ENCODE data around the gene DDX42. TPM values are rescaled to one million over a fixed set of nuclear protein-coding genes. Genes with fewer than 3 reads are reported as not detected.
A peak's percentile ranks its signal among the peaks of the same experiment; 100 is the strongest.

DDX42 gene
- total and polyA plus RNA-seq, 2 of the 13 experiments (the other 11 are each of a cell fraction or from before 2014, with no cell fraction given) = 87.2 to 92.9 TPM

DNA sequence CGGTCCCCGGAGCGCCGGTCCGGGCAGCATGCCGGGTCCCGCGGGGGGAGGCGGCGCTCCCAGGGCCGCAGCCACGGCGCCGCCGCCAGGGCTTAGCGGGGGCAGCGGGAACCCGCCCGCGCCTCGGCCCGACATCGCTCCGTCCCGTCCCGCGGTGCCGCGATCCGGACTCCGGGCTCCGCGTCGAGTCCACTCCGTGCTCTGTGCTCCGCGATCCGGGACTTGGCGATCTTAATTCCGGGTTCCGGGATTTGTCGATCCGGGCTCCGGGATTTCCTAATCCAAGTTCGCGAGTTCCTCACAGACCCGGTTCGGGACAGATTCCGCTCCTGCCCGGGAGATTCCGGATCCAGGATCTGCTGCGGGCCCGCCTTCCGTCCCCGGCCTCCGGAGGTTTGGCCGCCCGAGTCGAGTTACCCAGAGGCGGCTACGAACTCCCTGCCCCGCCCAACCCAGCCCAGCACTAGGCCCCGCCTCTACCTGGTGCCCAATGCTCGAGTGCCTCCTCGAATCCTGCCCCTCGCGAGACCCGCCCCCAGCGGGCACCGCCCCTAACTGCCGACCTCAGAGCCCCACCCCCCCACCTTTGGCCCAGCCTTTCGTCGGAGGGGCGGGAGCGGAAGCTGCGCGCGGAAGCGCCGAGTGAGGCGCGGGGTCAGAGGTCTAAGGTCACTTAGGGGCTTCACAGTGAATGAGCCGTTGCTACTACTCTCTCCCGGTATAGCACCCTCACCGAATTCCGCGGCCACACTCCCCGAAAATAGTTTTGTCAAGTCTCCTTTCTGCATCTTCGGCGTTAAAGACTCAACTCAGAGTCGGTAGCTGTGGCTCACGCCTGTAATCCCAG, 68.8 kb downstream of the DDX42 start, which contains the start of gene SMARCD2 (continued):
- peak; percentile 98 for TF ChIP-seq ZBTB2 (CRISPR knock-in tag; IDR thresholded peaks at IDR 0.05; ENCODE audit: low read depth)
- TF ChIP-seq, protein P1, sequence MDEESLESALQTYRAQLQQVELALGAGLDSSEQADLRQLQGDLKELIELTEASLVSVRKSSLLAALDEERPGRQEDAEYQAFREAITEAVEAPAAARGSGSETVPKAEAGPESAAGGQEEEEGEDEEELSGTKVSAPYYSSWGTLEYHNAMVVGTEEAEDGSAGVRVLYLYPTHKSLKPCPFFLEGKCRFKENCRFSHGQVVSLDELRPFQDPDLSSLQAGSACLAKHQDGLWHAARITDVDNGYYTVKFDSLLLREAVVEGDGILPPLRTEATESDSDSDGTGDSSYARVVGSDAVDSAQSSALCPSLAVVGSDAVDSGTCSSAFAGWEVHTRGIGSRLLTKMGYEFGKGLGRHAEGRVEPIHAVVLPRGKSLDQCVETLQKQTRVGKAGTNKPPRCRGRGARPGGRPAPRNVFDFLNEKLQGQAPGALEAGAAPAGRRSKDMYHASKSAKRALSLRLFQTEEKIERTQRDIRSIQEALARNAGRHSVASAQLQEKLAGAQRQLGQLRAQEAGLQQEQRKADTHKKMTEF (CRISPR knock-in tag; IDR thresholded peaks at IDR 0.05) = peak; percentile 100
- TF ChIP-seq ZNF34 (CRISPR knock-in tag; IDR thresholded peaks at IDR 0.05; ENCODE audit: borderline replicate concordance) = peak; percentile 86; the same call in 1 of the 2 replicates
- TF ChIP-seq ZNF639 (CRISPR knock-in tag; conservative IDR thresholded peaks at IDR 0.05) = peak; percentile 99
- TF ChIP-seq ZNF724P (CRISPR knock-in tag; IDR thresholded peaks at IDR 0.05; ENCODE audit: borderline replicate concordance) = peak; percentile 96; the same call in 1 of the 2 replicates
- no peak; the same call in none of the 2 replicates for TF ChIP-seq HMG20A (CRISPR knock-in tag; IDR thresholded peaks at IDR 0.05; ENCODE audit: borderline replicate concordance)
- TF ChIP-seq ZNF496 (CRISPR knock-in tag; IDR thresholded peaks at IDR 0.05; ENCODE audit: insufficient replicate concordance) = no peak
- no peak for TF ChIP-seq ATAD3A (CRISPR knock-in tag; IDR thresholded peaks at IDR 0.05)
- peak; percentile 93 for TF ChIP-seq SNAI1 (CRISPR knock-in tag; IDR thresholded peaks at IDR 0.05; ENCODE audit: borderline replicate concordance)
- peak; percentile 72 for TF ChIP-seq ASH2L (IDR thresholded peaks at IDR 0.05; ENCODE audit: insufficient read length, low read depth, low read length)
- peak; percentile 96 for TF ChIP-seq ZSCAN9 (CRISPR knock-in tag; IDR thresholded peaks at IDR 0.05; ENCODE audit: borderline replicate concordance)
- no peak for TF ChIP-seq TBP (CRISPR knock-in tag; IDR thresholded peaks at IDR 0.05)
- peak; percentile 56; the same call in 1 of the 2 replicates for TF ChIP-seq LBX2 (CRISPR knock-in tag; IDR thresholded peaks at IDR 0.05; ENCODE audit: borderline replicate concordance)
- TF ChIP-seq RBM22 (optimal IDR thresholded peaks at IDR 0.05; ENCODE audit: low read length) = peak; percentile 81
- TF ChIP-seq HDAC1 (CRISPR knock-in tag; IDR thresholded peaks at IDR 0.05) = peak; percentile 90
- TF ChIP-seq ZNF225 (CRISPR knock-in tag; IDR thresholded peaks at IDR 0.05) = peak; percentile 96; the same call in 1 of the 2 replicates
- TF ChIP-seq ADNP (CRISPR knock-in tag; IDR thresholded peaks at IDR 0.05) = peak; percentile 96; the same call in 1 of the 2 replicates
- TF ChIP-seq SP1 (IDR thresholded peaks at IDR 0.05) = no peak; the same call in 1 of the 2 replicates
- TF ChIP-seq SP1 (CRISPR knock-in tag; IDR thresholded peaks at IDR 0.05) = peak; percentile 87
- TF ChIP-seq, protein P2, sequence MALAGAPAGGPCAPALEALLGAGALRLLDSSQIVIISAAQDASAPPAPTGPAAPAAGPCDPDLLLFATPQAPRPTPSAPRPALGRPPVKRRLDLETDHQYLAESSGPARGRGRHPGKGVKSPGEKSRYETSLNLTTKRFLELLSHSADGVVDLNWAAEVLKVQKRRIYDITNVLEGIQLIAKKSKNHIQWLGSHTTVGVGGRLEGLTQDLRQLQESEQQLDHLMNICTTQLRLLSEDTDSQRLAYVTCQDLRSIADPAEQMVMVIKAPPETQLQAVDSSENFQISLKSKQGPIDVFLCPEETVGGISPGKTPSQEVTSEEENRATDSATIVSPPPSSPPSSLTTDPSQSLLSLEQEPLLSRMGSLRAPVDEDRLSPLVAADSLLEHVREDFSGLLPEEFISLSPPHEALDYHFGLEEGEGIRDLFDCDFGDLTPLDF (CRISPR knock-in tag; IDR thresholded peaks at IDR 0.05) = peak; percentile 90
- TF ChIP-seq FOXK2 (IDR thresholded peaks at IDR 0.05) = no peak
- TF ChIP-seq ERF (CRISPR knock-in tag; IDR thresholded peaks at IDR 0.05) = peak; percentile 98
- TF ChIP-seq MED8 (CRISPR knock-in tag; IDR thresholded peaks at IDR 0.05; ENCODE audit: insufficient replicate concordance) = peak; percentile 64
